ENCODE data around the gene CPEB3.

DNA sequence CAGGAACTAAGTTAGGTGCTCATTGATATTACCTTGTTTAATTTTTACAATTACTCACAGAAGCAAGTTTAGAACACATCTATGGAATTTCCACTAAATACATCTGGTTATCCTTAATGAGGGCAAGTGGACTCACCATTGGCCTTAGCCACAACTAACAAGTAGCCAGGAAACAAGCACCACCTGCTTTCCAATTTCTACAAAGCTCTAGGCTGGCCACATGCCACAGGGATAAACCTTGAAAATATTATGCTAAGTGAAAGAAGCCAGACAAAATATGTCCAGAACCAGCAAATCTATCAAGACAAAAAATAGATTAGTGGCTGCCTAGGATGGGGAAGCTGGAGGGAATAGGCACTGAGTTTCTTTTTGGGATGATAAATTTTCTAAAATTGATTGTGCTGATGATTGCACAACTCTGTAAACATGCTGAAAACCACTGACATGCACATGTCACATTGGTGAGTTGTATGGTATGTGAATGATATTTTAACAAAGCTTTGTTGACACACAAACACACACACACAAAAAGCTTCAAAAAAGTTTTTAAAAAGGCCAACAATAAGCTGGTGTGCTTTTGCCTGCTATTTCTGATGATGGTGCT is 179.4 kb downstream of the CPEB3 start:
- TF ChIP-seq, protein P1, sequence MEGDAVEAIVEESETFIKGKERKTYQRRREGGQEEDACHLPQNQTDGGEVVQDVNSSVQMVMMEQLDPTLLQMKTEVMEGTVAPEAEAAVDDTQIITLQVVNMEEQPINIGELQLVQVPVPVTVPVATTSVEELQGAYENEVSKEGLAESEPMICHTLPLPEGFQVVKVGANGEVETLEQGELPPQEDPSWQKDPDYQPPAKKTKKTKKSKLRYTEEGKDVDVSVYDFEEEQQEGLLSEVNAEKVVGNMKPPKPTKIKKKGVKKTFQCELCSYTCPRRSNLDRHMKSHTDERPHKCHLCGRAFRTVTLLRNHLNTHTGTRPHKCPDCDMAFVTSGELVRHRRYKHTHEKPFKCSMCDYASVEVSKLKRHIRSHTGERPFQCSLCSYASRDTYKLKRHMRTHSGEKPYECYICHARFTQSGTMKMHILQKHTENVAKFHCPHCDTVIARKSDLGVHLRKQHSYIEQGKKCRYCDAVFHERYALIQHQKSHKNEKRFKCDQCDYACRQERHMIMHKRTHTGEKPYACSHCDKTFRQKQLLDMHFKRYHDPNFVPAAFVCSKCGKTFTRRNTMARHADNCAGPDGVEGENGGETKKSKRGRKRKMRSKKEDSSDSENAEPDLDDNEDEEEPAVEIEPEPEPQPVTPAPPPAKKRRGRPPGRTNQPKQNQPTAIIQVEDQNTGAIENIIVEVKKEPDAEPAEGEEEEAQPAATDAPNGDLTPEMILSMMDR (conservative IDR thresholded peaks at IDR 0.05 in 1 of 2, IDR thresholded peaks at IDR 0.05 in 1 of 2; ENCODE audit: low read depth in 1 of 2, low read length in 2 of 2), result no peak
- TF ChIP-seq EZH2 (IDR thresholded peaks at IDR 0.05; ENCODE audit: low read length, missing control alignments), result no peak
